Adipocyte (in vitro differentiated cells): ENCODE results near the gene CLEC2L.
A peak's percentile ranks its signal among the peaks of the same experiment; 100 is the strongest.

Experiments
- DNase-seq: peaks from one replicate; pipeline ENCODE4 v3.0.0-alpha.2; 2015; ENCODE audit warnings: low read depth
- H3K27me3 ChIP-seq: replicated peaks from 2 replicates; pipeline ENCODE4 v1.7.0; 2013; ENCODE audit warnings: mild to moderate bottlenecking, low read length, moderate library complexity; ENCODE audit not compliant: control insufficient read depth, insufficient read depth
- H3K36me3 ChIP-seq: 2 replicates; pipeline ENCODE4 v1.7.0; 2013; ENCODE audit warnings: low read length, mild to moderate bottlenecking, moderate library complexity; ENCODE audit not compliant: control insufficient read depth, insufficient read depth, severe bottlenecking
- H3K4me1 ChIP-seq: 2 replicates; pipeline ENCODE4 v1.7.0; 2013; ENCODE audit warnings: mild to moderate bottlenecking, low read length, moderate library complexity; ENCODE audit not compliant: control insufficient read depth, insufficient read depth
- H3K4me3 ChIP-seq: 2 replicates; pipeline ENCODE4 v1.7.0; 2013; ENCODE audit warnings: mild to moderate bottlenecking, low read length, moderate library complexity
- H3K9ac ChIP-seq: 2 replicates; pipeline ENCODE4 v1.7.0; 2013; ENCODE audit warnings: mild to moderate bottlenecking, low read length, moderate library complexity
- H3K9me3 ChIP-seq: 2 replicates; pipeline ENCODE4 v1.7.0; 2013; ENCODE audit warnings: mild to moderate bottlenecking, low read length, moderate library complexity; ENCODE audit not compliant: control insufficient read depth

CLEC2L gene

GRCh38 chr7:139523968-139524815 is 707 bp downstream of the CLEC2L start:
- H3K4me1 ChIP-seq: no peaks in the 10 kb centered on the region
- H3K36me3 ChIP-seq: no peaks in the 10 kb centered on the region
- H3K9ac ChIP-seq: no peak overlapping the region
- H3K9me3 ChIP-seq: peaks cover 3% of the 10 kb centered on the region
- H3K4me3 ChIP-seq: no peak overlapping the region
- H3K27me3 ChIP-seq: peaks cover 18% of the 10 kb centered on the region
- no peak for DNase-seq

GRCh38 chr7:139525239-139525638 is 1.8 kb downstream of the CLEC2L start:
- Histone ChIP-seq H3K4me1 (no peaks in the 10 kb centered on the region), H3K4me3 (no peak overlapping the region), H3K9ac (no peak overlapping the region), H3K27me3 (peaks cover 18% of the 10 kb centered on the region), H3K36me3 (no peaks in the 10 kb centered on the region), H3K9me3 (peaks cover 3% of the 10 kb centered on the region)
- DNase-seq: no peak

GRCh38 chr7:139525750-139526149 is 2.3 kb downstream of the CLEC2L start:
- no peak overlapping the region for H3K4me3 ChIP-seq
- H3K27me3 ChIP-seq: peaks cover 18% of the 10 kb centered on the region
- no peak for DNase-seq

GRCh38 chr7:139526578-139527544 is 3.4 kb downstream of the CLEC2L start:
- DNase-seq: peak; percentile 61
- H3K27me3 ChIP-seq: peaks cover 10% of the 10 kb centered on the region
- H3K9ac ChIP-seq: no peak overlapping the region

More at GRCh38 chr7:139525750-139526149, 2.3 kb downstream of the CLEC2L start:
- Histone ChIP-seq H3K36me3 (no peaks in the 10 kb centered on the region), H3K4me1 (no peaks in the 10 kb centered on the region), H3K9ac (no peak overlapping the region), H3K9me3 (peaks cover 3% of the 10 kb centered on the region)

GRCh38 chr7:139531094-139531493 is 7.6 kb downstream of the CLEC2L start:
- H3K36me3 ChIP-seq: no peaks in the 10 kb centered on the region
- DNase-seq: no peak
- no peak overlapping the region for H3K4me3 ChIP-seq
- no peaks in the 10 kb centered on the region for H3K9me3 ChIP-seq
- peaks cover 15% of the 10 kb centered on the region for H3K27me3 ChIP-seq
- no peak overlapping the region for H3K9ac ChIP-seq
- H3K4me1 ChIP-seq: no peaks in the 10 kb centered on the region

More at GRCh38 chr7:139526578-139527544, 3.4 kb downstream of the CLEC2L start:
- H3K36me3 ChIP-seq: no peaks in the 10 kb centered on the region
- H3K9me3 ChIP-seq: no peaks in the 10 kb centered on the region
- H3K4me3 ChIP-seq: no peak overlapping the region
- H3K4me1 ChIP-seq: no peaks in the 10 kb centered on the region

GRCh38 chr7:139532636-139533155 is 9.2 kb downstream of the CLEC2L start:
- Histone ChIP-seq H3K9me3 (no peaks in the 10 kb centered on the region), H3K4me1 (no peaks in the 10 kb centered on the region), H3K4me3 (no peak overlapping the region), H3K9ac (no peak overlapping the region), H3K36me3 (no peaks in the 10 kb centered on the region), H3K27me3 (peaks cover 16% of the 10 kb centered on the region)
- DNase-seq: no peak

GRCh38 chr7:139534096-139534495 is 10.6 kb downstream of the CLEC2L start:
- Histone ChIP-seq H3K36me3 (no peaks in the 10 kb centered on the region), H3K9me3 (no peaks in the 10 kb centered on the region), H3K9ac (no peak overlapping the region), H3K27me3 (peaks cover 16% of the 10 kb centered on the region), H3K4me1 (peaks cover 4% of the 10 kb centered on the region), H3K4me3 (no peak overlapping the region)
- no peak for DNase-seq

GRCh38 chr7:139534966-139535651 is 11.6 kb downstream of the CLEC2L start:
- Histone ChIP-seq H3K9ac (no peak overlapping the region), H3K4me3 (no peak overlapping the region), H3K4me1 (peaks cover 4% of the 10 kb centered on the region), H3K27me3 (peaks cover 21% of the 10 kb centered on the region), H3K36me3 (no peaks in the 10 kb centered on the region), H3K9me3 (no peaks in the 10 kb centered on the region)
- no peak for DNase-seq

- no peaks in the 10 kb centered on the region for H3K36me3 ChIP-seq
- H3K9ac ChIP-seq: no peak overlapping the region
- no peaks in the 10 kb centered on the region for H3K9me3 ChIP-seq
- H3K4me3 ChIP-seq: no peak overlapping the region
- peaks cover 26% of the 10 kb centered on the region for H3K27me3 ChIP-seq
- peaks cover 4% of the 10 kb centered on the region for H3K4me1 ChIP-seq
- no peak for DNase-seq
Measured at GRCh38 chr7:139536152-139536551, 12.7 kb downstream of the CLEC2L start.

- peaks cover 12% of the 10 kb centered on the region for H3K4me1 ChIP-seq
- H3K9me3 ChIP-seq: no peaks in the 10 kb centered on the region
- peaks cover 30% of the 10 kb centered on the region for H3K27me3 ChIP-seq
- H3K9ac ChIP-seq: no peak overlapping the region
- DNase-seq: peak; percentile 31
- no peaks in the 10 kb centered on the region for H3K36me3 ChIP-seq
- no peak overlapping the region for H3K4me3 ChIP-seq
Measured at GRCh38 chr7:139538881-139539635, 15.6 kb downstream of the CLEC2L start.
